Gastroesophageal sphincter (tissue), 3 donors: ENCODE data around the gene CENPA.

Experiments
- CTCF ChIP-seq, 4 experiments: fragments of 200-600 bp in 2 of 4; fragments of 450-650 bp in 2 of 4; sonication (generic) in 1 of 4; IDR thresholded peaks; one replicate each; pipeline ENCODE4 v1.5.1; 2017 to 2019; ENCODE audit warnings: antibody characterized with exemption in 4 of 4, mild to moderate bottlenecking in 2 of 4, moderate library complexity in 2 of 4
- POLR2A ChIP-seq, 2 donors: fragments of 450-650 bp; IDR thresholded peaks; one replicate each; pipeline ENCODE4 v1.6.1; 2017; ENCODE audit warnings: antibody characterized with exemption in 2 of 2, mild to moderate bottlenecking in 2 of 2, moderate library complexity in 1 of 2
- POLR2AphosphoS5 ChIP-seq: sonication (generic); formaldehyde crosslinking; IDR thresholded peaks from one replicate; pipeline ENCODE4 v1.6.1; 2017; ENCODE audit warnings: antibody characterized with exemption

- TF ChIP-seq POLR2A (IDR thresholded peaks at IDR 0.05) (no peak), POLR2AphosphoS5 (no peak), CTCF (IDR thresholded peaks at IDR 0.05) (no peak)
These were observed 55.2 kb downstream of the CENPA start for GRCh38 chr2:26840937-26841610.
